T-cell (primary cell): ENCODE measurements around the gene BRS3. TPM values are rescaled to one million over a fixed set of nuclear protein-coding genes. Genes with fewer than 3 reads are reported as not detected.

Experiments
- ATAC-seq, 4 experiments: fragments of 200-7000 bp in 3 of 4; fragments of 150-1000 bp in 1 of 4; cut with Tn5 transposase; replicated peaks in 1 of 4; 1 replicate in 3 of 4; 2 replicates in 1 of 4; pipeline ENCODE4 v1.10.0; 2021; ENCODE audit warnings: moderate library complexity in 3 of 4, mild to moderate bottlenecking in 2 of 4, moderate number of reproducible peaks in 1 of 4
- CTCF ChIA-PET, 2 donors: fragments of 300-600 bp; sonication (Branson Sonifier 250); formaldehyde crosslinking; loops; one replicate each; lab custom pipeline; 2022; ENCODE audit warnings: antibody characterized with exemption in 2 of 2; lab: Charles Lee
- POLR2A ChIA-PET, 2 donors: fragments of 300-600 bp; sonication (Branson Sonifier 250); formaldehyde crosslinking; loops; one replicate each; lab custom pipeline; 2022; ENCODE audit warnings: antibody characterized with exemption in 2 of 2; lab: Charles Lee
- DNase-seq, 35 experiments: peaks; one replicate each; pipeline versions ENCODE4 v3.0.0 to v3.0.0-alpha.2; 2013 to 2023
- H3K27ac ChIP-seq: one replicate; pipeline ENCODE4 v1.5.1; 2013; ENCODE audit warnings: low read length
- H3K27me3 ChIP-seq, 2 experiments: replicated peaks in 1 of 2; 1 replicate in 1 of 2; 2 replicates in 1 of 2; pipeline versions ENCODE4 v1.6.1 to v1.7.0; 2013; ENCODE audit warnings: low read length in 1 of 2, mixed read lengths in 1 of 2; ENCODE audit not compliant: control insufficient read depth in 2 of 2, insufficient read depth in 2 of 2; ENCODE audit errors: extremely low read depth in 1 of 2
- H3K36me3 ChIP-seq, 2 donors: 1 replicate in 1 of 2; 2 replicates in 1 of 2; pipeline versions ENCODE4 v1.6.1 to v1.7.0; 2013; ENCODE audit warnings: low read length in 1 of 2; ENCODE audit not compliant: control insufficient read depth in 2 of 2, insufficient read depth in 1 of 2; ENCODE audit errors: extremely low read depth in 1 of 2
- H3K4me1 ChIP-seq, 2 experiments: 1 replicate in 1 of 2; 2 replicates in 1 of 2; pipeline versions ENCODE4 v1.6.1 to v1.7.0; 2013; ENCODE audit warnings: low read length in 2 of 2, mixed read lengths in 1 of 2; ENCODE audit not compliant: insufficient read depth in 2 of 2, control insufficient read depth in 1 of 2; ENCODE audit errors: extremely low read depth in 1 of 2
- H3K4me3 ChIP-seq, 2 donors: 1 replicate in 1 of 2; 2 replicates in 1 of 2; pipeline versions ENCODE4 v1.5.1 to v1.7.0; 2013; ENCODE audit warnings: mild to moderate bottlenecking in 2 of 2, low read length in 1 of 2, moderate library complexity in 1 of 2; ENCODE audit not compliant: control insufficient read depth in 1 of 2; ENCODE audit errors: extremely low read depth in 1 of 2
- H3K9me3 ChIP-seq: 2 replicates; pipeline ENCODE4 v1.7.0; 2013
- H3K27ac Mint-ChIP-seq, 2 donors: one replicate each; pipeline ENCODE4 v1.8.0; 2020 to 2021; ENCODE audit warnings: mild to moderate bottlenecking in 2 of 2, mixed read lengths in 2 of 2
- H3K27me3 Mint-ChIP-seq, 2 donors: one replicate each; pipeline ENCODE4 v1.8.0; 2021 to 2022; ENCODE audit warnings: mixed read lengths in 2 of 2
- H3K36me3 Mint-ChIP-seq: one replicate; pipeline ENCODE4 v1.8.0; 2021; ENCODE audit warnings: mixed read lengths
- H3K4me1 Mint-ChIP-seq, 3 donors: one replicate each; pipeline ENCODE4 v1.8.0; 2020 to 2022; ENCODE audit warnings: mixed read lengths in 3 of 3, mild to moderate bottlenecking in 1 of 3
- H3K4me3 Mint-ChIP-seq, 3 donors: one replicate each; pipeline ENCODE4 v1.8.0; 2020 to 2022; ENCODE audit warnings: mild to moderate bottlenecking in 3 of 3, mixed read lengths in 3 of 3, moderate library complexity in 3 of 3
- H3K9me3 Mint-ChIP-seq, 3 donors: one replicate each; pipeline ENCODE4 v1.8.0; 2020 to 2022; ENCODE audit warnings: mixed read lengths in 3 of 3
- whole genome bisulfite sequencing: methylation state at CpG from one replicate; pipeline ENCODE4 v1.1.5; 2013; ENCODE audit warnings: missing lambda C conversion rate; ENCODE audit not compliant: insufficient coverage; 5-methylcytosine and 5-hydroxymethylcytosine counted together
- total RNA-seq, 35 experiments: library from RNA in 6 of 35; stranded (reverse) in 6 of 35; fragments of 120-200 nt in 1 of 35; gene quantifications; one replicate each; pipeline versions ENCODE4 v1.2.1 to v1.2.4 and lab custom pipeline; 2013 to 2026

The BRS3 gene
- total RNA-seq, 5 donors from 2014 or later (not counting 1 experiment from before 2014, with no cell fraction given) = not detected

DNA sequence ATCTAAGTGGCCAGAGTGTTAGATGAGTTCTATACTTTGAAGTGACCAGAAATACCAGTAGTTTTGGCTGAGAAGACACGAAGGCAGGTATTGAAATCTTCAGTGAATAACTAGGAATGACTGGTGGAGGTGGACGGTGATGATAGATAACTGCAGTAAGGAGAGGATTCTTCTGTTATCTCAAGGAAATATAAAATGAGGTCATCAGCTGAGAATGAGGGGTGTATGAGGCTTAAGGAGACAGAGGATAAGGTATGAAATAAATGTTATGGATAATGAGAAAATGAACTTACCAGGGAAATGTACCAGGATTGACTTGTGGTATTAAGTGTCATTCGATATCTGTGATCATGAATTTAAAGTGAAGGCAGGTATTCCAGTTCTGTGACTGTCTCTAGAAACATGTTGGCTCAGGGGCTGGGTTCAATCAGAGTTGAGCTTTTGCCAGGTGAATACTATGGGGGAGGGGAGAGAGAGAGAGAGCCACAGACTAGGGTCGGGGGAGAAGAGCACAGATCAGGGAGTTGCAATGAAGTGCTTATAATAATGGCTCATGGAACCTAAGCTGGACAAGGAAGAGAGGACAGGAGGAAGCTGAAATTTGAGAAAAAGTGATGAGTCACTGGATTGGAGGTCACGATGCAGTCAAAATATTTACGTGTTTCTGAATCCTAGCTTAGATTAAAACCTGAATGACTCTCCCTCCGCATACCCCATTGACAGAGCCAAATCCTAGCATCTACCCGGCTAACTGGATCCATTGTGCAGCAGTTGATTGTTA, 37.5 kb upstream of the BRS3 start:
- H3K4me1 Mint-ChIP-seq = no peaks in the 10 kb centered on the region
- H3K27ac Mint-ChIP-seq = no peak overlapping the region
- Histone ChIP-seq H3K4me1 (no peaks in the 10 kb centered on the region), H3K27me3 (no peaks in the 10 kb centered on the region), H3K4me3 (no peak overlapping the region), H3K36me3 (no peaks in the 10 kb centered on the region), H3K9me3 (no peaks in the 10 kb centered on the region), H3K27ac (no peak overlapping the region)
- CTCF ChIA-PET = no interaction called here
- peaks cover 3 to 11% of the 10 kb centered on the region in 2 donors for H3K27me3 Mint-ChIP-seq
- no peak overlapping the region for H3K4me3 Mint-ChIP-seq
- POLR2A ChIA-PET = no interaction called here
- ATAC-seq (no peak), DNase-seq (no peak)
- no peaks in the 10 kb centered on the region for H3K9me3 Mint-ChIP-seq
- no peaks in the 10 kb centered on the region for H3K36me3 Mint-ChIP-seq
- 89% methylated on average over 3 of the region's 8 CpGs for WGBS

DNA sequence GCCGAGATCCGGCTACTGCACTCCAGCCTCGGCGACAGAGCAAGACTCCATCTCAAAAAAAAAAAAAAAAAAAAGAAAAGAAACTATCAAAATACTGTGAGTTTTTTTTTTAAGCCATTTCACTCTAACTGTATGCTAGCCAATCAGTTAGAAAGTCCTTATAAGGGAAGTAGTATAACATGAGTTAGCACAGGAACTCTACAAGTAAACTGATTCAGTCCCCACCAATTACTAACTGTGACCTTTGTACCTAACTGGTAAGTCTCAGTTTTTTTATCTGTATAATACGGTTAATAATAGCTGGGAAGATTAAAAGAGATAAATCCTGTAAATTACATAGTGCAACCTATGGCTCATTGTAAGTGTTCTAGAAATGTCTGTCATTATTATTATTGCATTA, 35.1 kb upstream of the BRS3 start:
- Mint-ChIP-seq H3K9me3 (no peaks in the 10 kb centered on the region), H3K4me1 (no peaks in the 10 kb centered on the region), H3K36me3 (no peaks in the 10 kb centered on the region), H3K4me3 (no peak overlapping the region), H3K27ac (no peak overlapping the region), H3K27me3 (peaks cover 0 to 11% of the 10 kb centered on the region in 2 donors)
- Histone ChIP-seq H3K9me3 (no peaks in the 10 kb centered on the region), H3K27ac (no peak overlapping the region), H3K4me3 (no peak overlapping the region), H3K4me1 (no peaks in the 10 kb centered on the region), H3K36me3 (no peaks in the 10 kb centered on the region), H3K27me3 (no peaks in the 10 kb centered on the region)
- CTCF ChIA-PET = no interaction called here
- POLR2A ChIA-PET = interaction anchor here in 1 of 2 donors (0.7 kb wide), 1 partner anchor 203 kb away, joined by 4 read pairs; no protein-coding TSS in a partner anchor
- DNase-seq = no peak
- ATAC-seq = no peak
- no CpG with 5 or more reads among the region's 5 CpGs for WGBS

DNA sequence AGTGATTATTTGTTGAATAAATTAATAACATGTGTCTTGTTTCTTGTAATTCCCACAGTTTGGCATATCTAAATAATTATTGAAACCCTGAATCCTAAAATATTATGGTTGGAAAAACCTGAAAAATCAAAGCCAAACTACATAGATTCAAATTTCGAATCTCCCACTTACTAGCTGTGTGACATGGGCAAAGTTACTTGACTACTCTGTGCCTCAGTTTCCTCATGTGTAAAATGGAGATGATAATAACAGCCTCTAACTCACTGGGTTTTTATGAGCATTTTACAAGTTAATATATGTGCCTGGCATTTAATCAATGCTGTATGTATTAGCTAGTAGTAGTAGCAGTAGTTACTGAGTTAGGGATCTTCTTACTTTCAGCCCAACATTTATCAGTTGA, 34.6 kb upstream of the BRS3 start:
- H3K4me3 ChIP-seq = no peak overlapping the region
- ATAC-seq = no peak
- no peaks in the 10 kb centered on the region for H3K27me3 ChIP-seq
- H3K27me3 Mint-ChIP-seq = peaks cover 0 to 16% of the 10 kb centered on the region in 2 donors
- ChIA-PET CTCF (no interaction called here), POLR2A (no interaction called here)
- no peaks in the 10 kb centered on the region for H3K9me3 Mint-ChIP-seq
- no peaks in the 10 kb centered on the region for H3K36me3 Mint-ChIP-seq
- H3K27ac Mint-ChIP-seq = no peak overlapping the region
- H3K4me3 Mint-ChIP-seq = no peak overlapping the region
- no peaks in the 10 kb centered on the region for H3K36me3 ChIP-seq
- no peak for DNase-seq
- H3K4me1 ChIP-seq = no peaks in the 10 kb centered on the region
- H3K9me3 ChIP-seq = no peaks in the 10 kb centered on the region
- H3K27ac ChIP-seq = no peak overlapping the region
- no peaks in the 10 kb centered on the region for H3K4me1 Mint-ChIP-seq
- no CpG with 5 or more reads among the region's 1 CpG for WGBS

DNA sequence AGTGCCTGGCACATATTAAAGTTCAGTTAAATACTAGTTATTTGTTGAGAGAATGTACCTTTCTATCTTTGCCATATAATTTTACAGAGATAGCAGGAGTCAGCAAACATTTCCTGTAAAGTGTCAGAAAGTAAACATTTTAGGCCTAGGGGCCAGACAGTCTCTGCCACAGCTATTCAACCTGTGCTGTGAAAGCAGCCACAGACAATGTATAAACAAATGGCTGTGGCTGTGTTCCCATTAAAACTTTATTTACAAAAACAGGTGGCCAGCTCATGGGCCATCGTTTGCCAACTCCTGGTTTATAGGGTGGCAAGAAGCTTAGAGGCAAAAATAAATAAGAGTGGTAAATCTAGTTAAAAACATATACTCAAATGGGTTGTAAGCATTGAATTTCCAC, 34.0 kb upstream of the BRS3 start:
- Histone ChIP-seq H3K27ac (no peak overlapping the region), H3K9me3 (no peaks in the 10 kb centered on the region), H3K4me1 (no peaks in the 10 kb centered on the region), H3K36me3 (no peaks in the 10 kb centered on the region), H3K27me3 (no peaks in the 10 kb centered on the region), H3K4me3 (no peak overlapping the region)
- DNase-seq (no peak), ATAC-seq (no peak)
- no peaks in the 10 kb centered on the region for H3K36me3 Mint-ChIP-seq
- H3K27me3 Mint-ChIP-seq = peaks cover 0 to 17% of the 10 kb centered on the region in 2 donors
- ChIA-PET CTCF (no interaction called here), POLR2A (no interaction called here)
- H3K27ac Mint-ChIP-seq = no peak overlapping the region
- WGBS = no CpG with 5 or more reads among the region's 1 CpG
- H3K4me3 Mint-ChIP-seq = no peak overlapping the region
- H3K4me1 Mint-ChIP-seq = no peaks in the 10 kb centered on the region
- H3K9me3 Mint-ChIP-seq = no peaks in the 10 kb centered on the region

DNA sequence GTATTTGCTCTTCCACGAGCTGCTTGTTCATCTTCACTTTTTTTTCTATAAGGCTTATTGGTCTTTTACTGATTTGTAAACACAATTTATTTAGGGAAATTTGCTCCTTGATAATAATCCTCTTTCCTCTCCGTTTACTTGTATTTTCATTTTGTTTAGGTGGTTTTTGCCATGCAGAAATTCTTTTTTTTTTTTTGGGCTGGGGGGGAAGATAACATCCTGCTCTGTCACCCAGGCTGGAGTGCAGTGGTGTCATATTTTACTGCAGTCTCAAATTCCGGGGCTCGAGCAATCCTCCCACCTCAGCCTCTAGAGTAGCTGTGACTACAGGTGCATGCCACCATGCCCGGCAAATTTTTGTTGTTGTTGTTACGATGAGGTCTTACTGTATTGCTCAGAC, 31.6 kb upstream of the BRS3 start:
- DNase-seq (no peak), ATAC-seq (no peak)
- WGBS = 80% methylated on average over 2 of the region's 6 CpGs
- Histone ChIP-seq H3K36me3 (no peaks in the 10 kb centered on the region), H3K9me3 (no peaks in the 10 kb centered on the region), H3K4me3 (no peak overlapping the region), H3K27ac (no peak overlapping the region), H3K27me3 (no peaks in the 10 kb centered on the region), H3K4me1 (no peaks in the 10 kb centered on the region)
- Mint-ChIP-seq H3K27me3 (peaks cover 0 to 17% of the 10 kb centered on the region in 2 donors), H3K4me1 (no peaks in the 10 kb centered on the region), H3K4me3 (no peak overlapping the region), H3K27ac (no peak overlapping the region), H3K9me3 (no peaks in the 10 kb centered on the region), H3K36me3 (no peaks in the 10 kb centered on the region)
- CTCF ChIA-PET = interaction anchor here in 1 of 2 donors (0.6 kb wide), 1 partner anchor 35 kb away, joined by 3 read pairs; no protein-coding TSS in a partner anchor
- POLR2A ChIA-PET = interaction anchor here in 1 of 2 donors (0.7 kb wide), 1 partner anchor 20 kb away, joined by 6 read pairs; no protein-coding TSS in a partner anchor

DNA sequence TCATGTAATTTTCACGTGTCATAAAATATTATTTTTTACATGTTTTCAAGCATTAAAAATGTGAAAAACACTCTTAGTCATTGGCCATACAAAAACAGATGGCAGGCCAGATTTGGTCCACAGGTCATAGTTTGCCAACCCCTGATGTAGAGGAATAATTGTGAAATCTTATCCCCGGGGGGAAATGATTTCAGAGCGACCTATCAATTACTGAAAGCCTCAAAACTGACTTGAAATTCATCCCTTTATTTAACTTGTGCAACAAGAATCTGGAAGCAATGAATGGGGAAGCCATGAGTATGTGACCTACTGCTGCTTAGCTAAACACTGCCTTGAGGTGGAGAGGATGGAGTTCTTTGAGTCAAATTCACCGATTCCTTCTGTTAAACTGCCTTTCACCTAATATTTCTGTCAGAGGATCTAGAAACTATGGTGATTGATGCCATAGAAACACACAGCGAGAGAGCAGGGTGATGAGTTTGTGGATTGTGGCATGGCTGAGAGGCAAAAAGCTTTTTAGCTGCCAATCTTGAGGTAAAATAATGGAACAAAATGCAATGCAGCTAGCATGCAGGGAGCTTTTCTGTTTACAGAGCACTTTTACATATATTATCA, 30.3 kb upstream of the BRS3 start:
- Mint-ChIP-seq H3K4me3 (no peak overlapping the region), H3K27ac (no peak overlapping the region), H3K27me3 (peaks cover 0 to 17% of the 10 kb centered on the region in 2 donors), H3K4me1 (no peaks in the 10 kb centered on the region), H3K36me3 (no peaks in the 10 kb centered on the region), H3K9me3 (no peaks in the 10 kb centered on the region)
- ATAC-seq (no peak), DNase-seq (no peak)
- Histone ChIP-seq H3K9me3 (no peaks in the 10 kb centered on the region), H3K4me1 (no peaks in the 10 kb centered on the region), H3K36me3 (no peaks in the 10 kb centered on the region), H3K27me3 (no peaks in the 10 kb centered on the region), H3K27ac (no peak overlapping the region), H3K4me3 (no peak overlapping the region)
- WGBS = no CpG with 5 or more reads among the region's 5 CpGs
- CTCF ChIA-PET = no interaction called here
- POLR2A ChIA-PET = interaction anchor here in 1 of 2 donors (0.7 kb wide), 1 partner anchor 111 kb away, joined by 3 read pairs; no protein-coding TSS in a partner anchor
